K562 (cell line): ENCODE data around the gene PRSS27. TPM values are rescaled to one million over a fixed set of nuclear protein-coding genes. Genes with fewer than 3 reads are reported as not detected.

Source experiments
- ATAC-seq: fragments of 200-7000 bp; cut with Tn5 transposase; 3 replicates; pipeline ENCODE4 v1.9.1; 2020; ENCODE audit warnings: moderate library complexity
- BruUV-seq: library from RNA; stranded (reverse); fragments of 400-500 nt; replicated peaks from 2 replicates; lab custom pipeline; 2021; lab: Mats Ljungman, UMichigan
- CTCF ChIA-PET: fragments of 300-600 bp; formaldehyde crosslinking; extraction: SDS; loops from one replicate; lab custom pipeline; 2021; ENCODE audit warnings: low intra/inter-chr PET ratio; lab: Yijun Ruan, JAX
- POLR2A ChIA-PET: fragments of 300-600, 350-650 bp; sonication (Branson Sonifier 250); formaldehyde crosslinking; extraction: SDS; loops from one replicate; lab custom pipeline; 2021; ENCODE audit warnings: antibody characterized with exemption, inconsistent platforms; lab: Yijun Ruan, JAX
- DNase-seq, 4 experiments: peaks; one replicate each; pipeline versions ENCODE4 v3.0.0 to v3.0.0-alpha.2; 2011 to 2018; ENCODE audit warnings: low spot score in 3 of 4, mixed read lengths in 3 of 4; ENCODE audit errors: extremely low read depth in 1 of 4
- FAIRE-seq: peaks from 2 replicates; lab custom pipeline; 2011; peaks lifted over from hg19 to GRCh38; lab: Jason Lieb, UNC
- H2AFZ ChIP-seq: 2 replicates; pipeline ENCODE4 v1.6.0; 2011; ENCODE audit warnings: low read depth, low read length, control low read depth, inconsistent platforms
- H3K27ac ChIP-seq: fragments of 200-600 bp; 3 replicates; pipeline ENCODE4 v1.8.0; 2011; ENCODE audit warnings: low read depth, mild to moderate bottlenecking, control low read depth, inconsistent platforms, low read length, moderate library complexity, mixed read lengths; ENCODE audit errors: extremely low read depth
- H3K27me3 ChIP-seq, 2 experiments: fragments of 300-600 bp in 1 of 2; 2 replicates in 1 of 2; 3 replicates in 1 of 2; pipeline versions ENCODE4 v1.6.0 to v1.8.0; 2011; ENCODE audit warnings: inconsistent platforms in 2 of 2, low read length in 2 of 2, mild to moderate bottlenecking in 1 of 2, mixed read lengths in 1 of 2, moderate library complexity in 1 of 2; ENCODE audit not compliant: control insufficient read depth in 2 of 2, insufficient read depth in 2 of 2
- H3K36me3 ChIP-seq: fragments of 300-600 bp; 3 replicates; pipeline ENCODE4 v1.8.0; 2011; ENCODE audit warnings: mild to moderate bottlenecking, low read length, inconsistent platforms; ENCODE audit not compliant: control insufficient read depth, insufficient read depth
- H3K4me1 ChIP-seq, 2 experiments: fragments of 200-600 bp in 1 of 2; replicated peaks in 1 of 2; 2 replicates in 1 of 2; 3 replicates in 1 of 2; pipeline versions ENCODE4 v1.5.1 to v1.8.0; 2011; ENCODE audit warnings: inconsistent platforms in 2 of 2, low read length in 2 of 2, mild to moderate bottlenecking in 1 of 2, mixed read lengths in 1 of 2, moderate library complexity in 1 of 2; ENCODE audit not compliant: control insufficient read depth in 2 of 2, insufficient read depth in 2 of 2
- H3K4me2 ChIP-seq: 2 replicates; pipeline ENCODE4 v1.6.1; 2011; ENCODE audit warnings: low read length, control low read depth, inconsistent platforms, mixed read lengths; ENCODE audit not compliant: insufficient read depth
- H3K4me3 ChIP-seq: fragments of 200-600 bp; sonication (generic), shearing (Covaris generic); 2 replicates; pipeline ENCODE4 v1.5.1; 2016; ENCODE audit warnings: control low read depth, inconsistent platforms
- H3K79me2 ChIP-seq: fragments of 200-600 bp; 3 replicates; pipeline ENCODE4 v1.8.0; 2011; ENCODE audit warnings: low read length, inconsistent platforms; ENCODE audit not compliant: control insufficient read depth, insufficient read depth
- H3K9ac ChIP-seq, 2 experiments: 2 replicates each; pipeline versions ENCODE4 v1.6.0 to v1.6.1; 2011; ENCODE audit warnings: low read depth in 2 of 2, low read length in 2 of 2, control low read depth in 1 of 2, inconsistent platforms in 1 of 2, mild to moderate bottlenecking in 1 of 2, mixed read lengths in 1 of 2; ENCODE audit not compliant: insufficient read depth in 1 of 2
- H3K9me1 ChIP-seq: one replicate; pipeline ENCODE4 v1.6.0; 2011; ENCODE audit warnings: inconsistent platforms, mild to moderate bottlenecking, low read length, moderate library complexity; ENCODE audit not compliant: control insufficient read depth, insufficient read depth
- H3K9me3 ChIP-seq: replicated peaks from 2 replicates; pipeline ENCODE4 v1.5.1; 2011; ENCODE audit warnings: low read depth, low read length, inconsistent platforms; ENCODE audit not compliant: control insufficient read depth, insufficient read depth
- H4K20me1 ChIP-seq: replicated peaks from 2 replicates; pipeline ENCODE4 v1.6.1; 2011; ENCODE audit warnings: low read length, inconsistent platforms, mixed read lengths; ENCODE audit not compliant: control insufficient read depth, insufficient read depth
- AFF1 ChIP-seq, 2 experiments: fragments of 450-650 bp; IDR thresholded peaks; 2 replicates each; pipeline ENCODE4 v1.6.1; 2018; ENCODE audit warnings: mild to moderate bottlenecking in 2 of 2, low read depth in 1 of 2; ENCODE audit not compliant: partially characterized antibody in 2 of 2
- ATF4 ChIP-seq: fragments of 450-650 bp; formaldehyde crosslinking; IDR thresholded peaks from 2 replicates; pipeline ENCODE4 v1.4.0; 2022; ENCODE audit warnings: mild to moderate bottlenecking, moderate library complexity
- ELK3 ChIP-seq: fragments of 450-650 bp; formaldehyde crosslinking; IDR thresholded peaks from 2 replicates; pipeline ENCODE4 v1.4.0; 2020; ENCODE audit warnings: mild to moderate bottlenecking
- ESRRA ChIP-seq: fragments of 450-650 bp; IDR thresholded peaks from 2 replicates; pipeline ENCODE4 v1.6.1; 2014; ENCODE audit warnings: low read depth, mild to moderate bottlenecking, moderate library complexity, borderline replicate concordance
- FOXM1 ChIP-seq, 2 experiments: fragments of 450-650 bp in 1 of 2; sonication (generic) in 1 of 2; formaldehyde crosslinking in 1 of 2; IDR thresholded peaks; 2 replicates each; pipeline versions ENCODE4 v1.6.1 to v1.9.0; 2017 to 2022; ENCODE audit warnings: low read depth in 2 of 2, mild to moderate bottlenecking in 2 of 2, missing genetic modification reagents in 1 of 2, moderate library complexity in 1 of 2
- GATA2 ChIP-seq: sonication (generic); formaldehyde crosslinking; IDR thresholded peaks from 2 replicates; pipeline ENCODE4 v1.4.0; 2020; ENCODE audit warnings: mild to moderate bottlenecking, missing genetic modification reagents
- SMAD1 ChIP-seq: fragments of 150-350 bp; IDR thresholded peaks from 2 replicates; pipeline ENCODE4 v1.6.1; 2014; ENCODE audit warnings: low read length, low read depth; ENCODE audit not compliant: partially characterized antibody
- SRSF7 ChIP-seq: fragments of 200-400 bp; formaldehyde crosslinking; optimal IDR thresholded peaks from 2 replicates; pipeline ENCODE3; 2017; ENCODE audit warnings: mild to moderate bottlenecking, low read depth, low read length
- TFAP4 ChIP-seq: sonication (generic); formaldehyde crosslinking; IDR thresholded peaks from 2 replicates; pipeline ENCODE4 v1.8.0; 2022; ENCODE audit warnings: missing genetic modification reagents, mild to moderate bottlenecking, moderate library complexity, borderline replicate concordance
- ZNF174 ChIP-seq: fragments of 250-450 bp; sonication (Bioruptor Pico); IDR thresholded peaks from 2 replicates; pipeline ENCODE4 v1.4.0; 2020; ENCODE audit warnings: mild to moderate bottlenecking
- ZNF184 ChIP-seq: sonication (generic); formaldehyde crosslinking; IDR thresholded peaks from 2 replicates; pipeline ENCODE4 v1.5.0; 2020; ENCODE audit warnings: missing genetic modification reagents
- ZNF263 ChIP-seq: sonication (generic); formaldehyde crosslinking; IDR thresholded peaks from 2 replicates; pipeline ENCODE4 v1.8.0; 2022; ENCODE audit warnings: mild to moderate bottlenecking, missing genetic modification reagents, borderline replicate concordance
- ZNF699 ChIP-seq: fragments of 250-450 bp; sonication (Bioruptor Pico); IDR thresholded peaks from 2 replicates; pipeline ENCODE4 v1.8.0; 2021; ENCODE audit warnings: mild to moderate bottlenecking, moderate library complexity; ENCODE audit not compliant: insufficient replicate concordance
- WGBS: fragments of 100-300 bp; shearing (Covaris generic); methylation state at CpG from one replicate; pipeline ENCODE4 v1.1.6; 2016; ENCODE audit warnings: low coverage, mixed read lengths; ENCODE audit not compliant: insufficient coverage; ENCODE audit errors: missing lambda C conversion rate; 5-methylcytosine and 5-hydroxymethylcytosine counted together
- in situ Hi-C: fragments of 300-500 bp; cut with MboI; formaldehyde crosslinking; loops from 4 replicates; pipeline ENCODE4 v1.15.0; 2018; ENCODE audit warnings: inconsistent platforms, mixed read lengths
- intact Hi-C: fragments of 100-400 bp; cut with micrococcal nuclease; formaldehyde crosslinking; loops from 2 replicates; pipeline ENCODE4 v1.14.2; 2022
- polyA plus RNA-seq, 8 experiments: library from polyadenylated mRNA; depleted of rRNA in 4 of 8; stranded (reverse) in 5 of 8; unstranded in 3 of 8; fragments of >200 nt; fragmentation: Nextera tagmentation in 2 of 8; fragmentation: Illumina TruSeq in 1 of 8; extraction: Ambion mirVana in 2 of 8; extraction: Trizol in 1 of 8; gene quantifications; 2 replicates each; pipeline versions ENCODE4 v1.2.1 to v1.2.3, GENCODE V29; 2011 to 2014; ENCODE audit warnings: inconsistent platforms in 1 of 8, missing spikeins in 1 of 8
- total RNA-seq, 7 experiments: library from RNA; depleted of rRNA in 6 of 7; stranded (reverse); fragments of >200 nt in 6 of 7; fragmentation: Illumina TruSeq in 2 of 7; extraction: Trizol in 2 of 7; gene quantifications; 2 replicates each; pipeline versions ENCODE4 v1.2.1 to v1.2.3, GENCODE V29; 2011 to 2021; ENCODE audit warnings: low replicate concordance in 1 of 7

Gene PRSS27
- total and polyA plus RNA-seq, 9 of the 15 experiments (the other 6 are each of a cell fraction or from before 2014, with no cell fraction given) = 0.09 to 0.20 (median 0.17) TPM; not detected in 5

- in situ Hi-C loops = loop anchor here (5.0 kb wide), 1 partner anchor 80 kb away; no protein-coding TSS in a partner anchor
- Histone ChIP-seq H3K4me1 (peaks cover 3 to 39% of the 10 kb centered on the region in 2 experiments; a peak in 4 of 5 replicates), H3K9me1 (peaks cover 4% of the 10 kb centered on the region), H3K9me3 (no peaks in the 10 kb centered on the region), H3K27me3 (no peaks in the 10 kb centered on the region), H3K79me2 (peaks cover 6% of the 10 kb centered on the region), H3K36me3 (peaks cover 34% of the 10 kb centered on the region; the same call in 2 of the 3 replicates), H2AFZ (no peak overlapping the region), H3K4me2 (no peak overlapping the region), H3K27ac (no peak overlapping the region), H3K4me3 (no peak overlapping the region), H3K9ac (peak overlapping the region in 1 of 2 experiments; percentile 43; a peak in 1 of 4 replicates), H4K20me1 (peaks cover 13% of the 10 kb centered on the region)
- FAIRE-seq = no peak
- TF ChIP-seq ESRRA (no peak), SMAD1 (no peak), ATF4 (no peak), ZNF263 (CRISPR knock-in tag) (no peak), AFF1 (IDR thresholded peaks at IDR 0.05; ENCODE audit: low read depth in 1 of 2, partially characterized antibody in 2 of 2) (no peak), SRSF7 (no peak), ZNF174 (CRISPR knock-in tag) (no peak), ZNF699 (CRISPR knock-in tag) (no peak), GATA2 (CRISPR knock-in tag) (no peak), TFAP4 (CRISPR knock-in tag) (no peak), ELK3 (no peak), ZNF184 (CRISPR knock-in tag) (no peak), FOXM1 (IDR thresholded peaks at IDR 0.05; ENCODE audit: low read depth) (no peak), FOXM1 (CRISPR knock-in tag; IDR thresholded peaks at IDR 0.05; ENCODE audit: low read depth) (no peak)
- WGBS = 81% methylated on average over 10 of the region's 14 CpGs
- CTCF ChIA-PET = no interaction called here
- DNase-seq = no peak
- POLR2A ChIA-PET = interaction anchor here (0.6 to 2.2 kb wide), 5 partner anchors 12 to 1713 kb away, joined by 3 to 5 read pairs (median 3); no protein-coding TSS in a partner anchor
- no TSS peak for BruUV-seq
- intact Hi-C loops = no loop called here
- no peak for ATAC-seq
These were observed 27.6 kb downstream of the PRSS27 start for GRCh38 chr16:2692251-2692947.
